ENCODE measurements around the gene KCNB1.

DNA sequence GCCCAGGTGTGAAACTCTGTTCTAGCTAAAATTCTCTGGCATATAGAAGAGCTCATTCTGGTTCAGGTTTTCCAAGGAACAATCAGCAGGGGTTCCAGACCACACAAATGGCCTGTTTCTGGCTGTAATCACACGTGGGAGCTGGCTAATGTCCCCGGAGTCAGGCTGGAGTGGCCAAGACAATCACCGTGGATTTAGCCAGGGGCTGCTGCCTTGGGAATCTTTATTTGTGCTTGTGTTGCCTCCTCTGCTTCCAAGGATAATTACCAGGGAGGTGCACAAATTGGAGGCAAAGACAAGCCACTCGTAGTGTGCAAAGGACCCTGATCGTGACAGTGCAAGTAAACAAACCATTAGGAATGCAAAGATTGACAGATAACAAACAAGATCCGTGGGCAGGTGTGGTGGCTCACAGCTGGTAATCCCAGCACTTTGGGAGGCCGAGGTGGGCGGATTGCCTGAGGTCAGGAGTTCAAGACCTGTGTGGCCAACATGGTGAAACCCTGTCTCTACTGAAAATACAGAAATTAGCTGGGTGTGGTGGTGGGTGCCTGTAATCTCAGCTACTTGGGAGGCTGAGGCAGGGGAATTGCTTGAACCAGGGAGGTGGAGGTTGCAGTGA is 77.3 kb downstream of the KCNB1 start:
- no peak for TF ChIP-seq TAF1 (conservative IDR thresholded peaks at IDR 0.05)
- TF ChIP-seq SP1 (IDR thresholded peaks at IDR 0.05), result no peak
- TF ChIP-seq, protein P1, sequence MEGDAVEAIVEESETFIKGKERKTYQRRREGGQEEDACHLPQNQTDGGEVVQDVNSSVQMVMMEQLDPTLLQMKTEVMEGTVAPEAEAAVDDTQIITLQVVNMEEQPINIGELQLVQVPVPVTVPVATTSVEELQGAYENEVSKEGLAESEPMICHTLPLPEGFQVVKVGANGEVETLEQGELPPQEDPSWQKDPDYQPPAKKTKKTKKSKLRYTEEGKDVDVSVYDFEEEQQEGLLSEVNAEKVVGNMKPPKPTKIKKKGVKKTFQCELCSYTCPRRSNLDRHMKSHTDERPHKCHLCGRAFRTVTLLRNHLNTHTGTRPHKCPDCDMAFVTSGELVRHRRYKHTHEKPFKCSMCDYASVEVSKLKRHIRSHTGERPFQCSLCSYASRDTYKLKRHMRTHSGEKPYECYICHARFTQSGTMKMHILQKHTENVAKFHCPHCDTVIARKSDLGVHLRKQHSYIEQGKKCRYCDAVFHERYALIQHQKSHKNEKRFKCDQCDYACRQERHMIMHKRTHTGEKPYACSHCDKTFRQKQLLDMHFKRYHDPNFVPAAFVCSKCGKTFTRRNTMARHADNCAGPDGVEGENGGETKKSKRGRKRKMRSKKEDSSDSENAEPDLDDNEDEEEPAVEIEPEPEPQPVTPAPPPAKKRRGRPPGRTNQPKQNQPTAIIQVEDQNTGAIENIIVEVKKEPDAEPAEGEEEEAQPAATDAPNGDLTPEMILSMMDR (IDR thresholded peaks at IDR 0.05; ENCODE audit: low read depth, low read length, missing input control), result no peak
- no peak for TF ChIP-seq EGR1 (IDR thresholded peaks at IDR 0.05; ENCODE audit: low read depth in 2 of 2)
- TF ChIP-seq, protein P2, sequence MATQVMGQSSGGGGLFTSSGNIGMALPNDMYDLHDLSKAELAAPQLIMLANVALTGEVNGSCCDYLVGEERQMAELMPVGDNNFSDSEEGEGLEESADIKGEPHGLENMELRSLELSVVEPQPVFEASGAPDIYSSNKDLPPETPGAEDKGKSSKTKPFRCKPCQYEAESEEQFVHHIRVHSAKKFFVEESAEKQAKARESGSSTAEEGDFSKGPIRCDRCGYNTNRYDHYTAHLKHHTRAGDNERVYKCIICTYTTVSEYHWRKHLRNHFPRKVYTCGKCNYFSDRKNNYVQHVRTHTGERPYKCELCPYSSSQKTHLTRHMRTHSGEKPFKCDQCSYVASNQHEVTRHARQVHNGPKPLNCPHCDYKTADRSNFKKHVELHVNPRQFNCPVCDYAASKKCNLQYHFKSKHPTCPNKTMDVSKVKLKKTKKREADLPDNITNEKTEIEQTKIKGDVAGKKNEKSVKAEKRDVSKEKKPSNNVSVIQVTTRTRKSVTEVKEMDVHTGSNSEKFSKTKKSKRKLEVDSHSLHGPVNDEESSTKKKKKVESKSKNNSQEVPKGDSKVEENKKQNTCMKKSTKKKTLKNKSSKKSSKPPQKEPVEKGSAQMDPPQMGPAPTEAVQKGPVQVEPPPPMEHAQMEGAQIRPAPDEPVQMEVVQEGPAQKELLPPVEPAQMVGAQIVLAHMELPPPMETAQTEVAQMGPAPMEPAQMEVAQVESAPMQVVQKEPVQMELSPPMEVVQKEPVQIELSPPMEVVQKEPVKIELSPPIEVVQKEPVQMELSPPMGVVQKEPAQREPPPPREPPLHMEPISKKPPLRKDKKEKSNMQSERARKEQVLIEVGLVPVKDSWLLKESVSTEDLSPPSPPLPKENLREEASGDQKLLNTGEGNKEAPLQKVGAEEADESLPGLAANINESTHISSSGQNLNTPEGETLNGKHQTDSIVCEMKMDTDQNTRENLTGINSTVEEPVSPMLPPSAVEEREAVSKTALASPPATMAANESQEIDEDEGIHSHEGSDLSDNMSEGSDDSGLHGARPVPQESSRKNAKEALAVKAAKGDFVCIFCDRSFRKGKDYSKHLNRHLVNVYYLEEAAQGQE (IDR thresholded peaks at IDR 0.05), result no peak
- no peak for TF ChIP-seq ZBTB33 (IDR thresholded peaks at IDR 0.05)
- TF ChIP-seq RAD21 (IDR thresholded peaks at IDR 0.05), result no peak
- TF ChIP-seq HNF4G (IDR thresholded peaks at IDR 0.05), result no peak
- no peak for TF ChIP-seq GABPA (IDR thresholded peaks at IDR 0.05 in 1 of 2, conservative IDR thresholded peaks at IDR 0.05 in 1 of 2)
- no peak for TF ChIP-seq YY1 (IDR thresholded peaks at IDR 0.05)
- TF ChIP-seq RXRA (IDR thresholded peaks at IDR 0.05), result no peak
- TF ChIP-seq MAX (IDR thresholded peaks at IDR 0.05), result no peak
- no peak for TF ChIP-seq FOXA1 (IDR thresholded peaks at IDR 0.05)
